NOMO-1 treated with DMSO at 0.1 percent for 48 hours (cell line): ENCODE results near the gene ABHD17C.
A peak's percentile ranks its signal among the peaks of the same experiment; 100 is the strongest.
"Not testable (repeated sequence)": the region's sequence is repeated elsewhere in the genome, so short reads cannot be mapped to it uniquely, and the experiment has no call there.

Source experiments
- DNase-seq: peaks from one replicate; lab custom pipeline; 2025; ENCODE audit not compliant: unreplicated experiment; lab: John Stamatoyannopoulos, UW

Gene ABHD17C

GRCh38 chr15:80695099-80695910 is at the start of gene ABHD17C:
Gene ABHD17C, plus strand, starts transcription at chr15:80695310. Its CDS starts 120 bp downstream, at chr15:80695430.
- DNase-seq, result peak; percentile 43

DNA sequence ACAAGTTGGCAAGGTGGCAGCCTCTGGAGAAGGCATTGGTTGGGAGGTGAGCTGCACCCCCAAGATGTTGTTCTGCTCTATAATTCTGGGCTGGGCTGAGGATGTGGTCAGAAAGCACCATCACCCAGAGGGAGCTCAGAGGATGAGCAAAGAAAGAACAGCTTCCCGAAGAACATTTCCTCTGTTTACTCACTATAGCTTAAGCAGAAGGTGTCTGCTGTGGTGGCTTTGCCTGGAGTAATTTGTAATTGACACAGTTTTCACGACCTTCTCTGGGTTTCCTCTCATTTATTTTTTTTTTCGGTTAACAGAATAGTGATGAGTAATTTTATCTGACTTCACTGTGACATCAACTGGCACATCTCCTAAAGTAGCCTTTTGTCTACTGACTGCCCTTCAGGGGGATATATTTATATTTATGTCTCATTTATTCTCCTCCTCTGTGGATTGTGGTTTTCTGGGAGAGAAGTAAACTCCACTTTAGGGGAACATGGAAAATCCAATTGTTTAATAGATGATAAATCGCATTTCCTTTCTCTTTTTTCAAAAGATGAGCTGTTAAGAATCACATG is 49.5 kb upstream of the ABHD17C start:
- DNase-seq, result peak; percentile 19

DNA sequence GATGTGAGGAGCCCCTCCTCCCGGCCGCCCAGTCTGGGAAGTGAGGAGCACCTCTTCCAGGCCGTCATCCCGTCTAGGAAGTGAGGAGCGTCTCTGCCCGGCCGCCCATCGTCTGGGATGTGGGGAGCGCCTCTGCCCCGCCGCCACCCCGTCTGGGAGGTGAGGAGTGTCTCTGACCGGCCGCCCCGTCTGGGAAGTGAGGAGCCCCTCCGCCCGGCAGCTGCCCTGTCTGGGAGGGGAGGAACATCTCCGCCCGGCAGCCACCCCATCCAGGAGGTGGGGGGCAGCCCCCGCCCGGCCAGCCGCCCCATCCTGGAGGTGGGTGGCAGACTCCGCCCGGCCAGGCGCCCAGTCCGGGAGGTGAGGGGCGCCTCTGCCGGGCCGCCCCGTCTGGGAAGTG is 47.7 kb upstream of the ABHD17C start:
- not testable (repeated sequence) for DNase-seq

DNA sequence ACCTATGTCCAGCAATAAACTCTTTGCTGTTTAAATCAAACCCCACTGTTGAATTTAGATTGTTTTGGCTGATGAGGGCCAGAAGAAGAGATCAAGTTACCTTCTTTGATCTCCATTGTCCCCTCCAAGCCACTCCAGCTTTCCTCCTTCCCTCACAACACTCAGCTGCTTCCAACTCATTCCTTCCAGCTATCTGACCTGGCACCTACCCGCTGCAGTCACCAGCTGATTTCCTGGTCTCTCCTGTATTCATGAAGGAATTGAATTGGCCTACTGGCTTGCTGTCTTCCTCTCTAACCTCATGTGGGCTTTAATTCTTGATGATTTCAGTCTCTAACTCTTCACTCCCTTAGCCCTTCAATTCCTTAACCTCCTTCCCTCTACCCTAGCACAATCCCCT is 40.8 kb upstream of the ABHD17C start:
- DNase-seq, result no peak

- DNase-seq, result no peak
These were observed 35.7 kb upstream of the ABHD17C start for GRCh38 chr15:80659375-80659774.

- DNase-seq, result no peak
These were observed 35.0 kb upstream of the ABHD17C start for GRCh38 chr15:80660119-80660518.

GRCh38 chr15:80662129-80662528 is 33.0 kb upstream of the ABHD17C start:
- DNase-seq, result peak; percentile 78

DNA sequence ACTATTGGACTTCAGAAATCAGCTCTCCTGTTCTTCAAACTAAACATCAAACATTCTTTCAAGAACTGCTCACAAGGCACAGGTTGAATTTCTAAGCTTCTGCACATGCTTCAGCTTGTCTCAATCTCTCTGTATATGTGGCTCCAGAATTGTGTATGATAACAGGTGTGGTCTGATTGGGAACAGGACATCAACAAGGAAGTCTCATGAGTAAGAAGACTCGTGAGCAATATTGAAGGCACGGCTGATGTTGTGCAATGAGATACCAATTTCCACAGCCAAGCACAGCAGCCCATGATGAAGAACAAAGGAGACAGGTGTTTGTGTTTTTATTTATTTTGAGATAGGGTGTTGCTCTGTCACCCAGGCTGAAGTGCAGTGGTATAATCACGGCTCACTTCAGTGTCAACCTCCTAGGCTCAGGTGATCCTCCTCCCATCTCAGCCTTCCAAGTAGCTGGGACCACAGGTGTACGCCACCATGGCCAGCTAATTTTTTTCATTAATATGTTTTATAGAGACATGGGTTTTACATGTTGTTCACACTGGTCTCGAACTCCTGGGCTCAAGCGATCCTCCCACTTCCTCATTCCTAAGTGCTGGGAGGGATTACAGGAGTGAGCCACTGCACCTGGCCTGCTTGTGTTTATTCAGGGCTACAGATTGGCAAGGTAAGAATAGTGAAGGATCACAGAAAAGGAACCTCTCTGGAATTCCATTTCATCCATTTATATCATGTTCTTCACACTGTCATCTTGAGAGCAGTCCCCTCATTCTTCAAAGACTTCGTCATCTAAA is 32.2 kb upstream of the ABHD17C start:
- no peak for DNase-seq

DNA sequence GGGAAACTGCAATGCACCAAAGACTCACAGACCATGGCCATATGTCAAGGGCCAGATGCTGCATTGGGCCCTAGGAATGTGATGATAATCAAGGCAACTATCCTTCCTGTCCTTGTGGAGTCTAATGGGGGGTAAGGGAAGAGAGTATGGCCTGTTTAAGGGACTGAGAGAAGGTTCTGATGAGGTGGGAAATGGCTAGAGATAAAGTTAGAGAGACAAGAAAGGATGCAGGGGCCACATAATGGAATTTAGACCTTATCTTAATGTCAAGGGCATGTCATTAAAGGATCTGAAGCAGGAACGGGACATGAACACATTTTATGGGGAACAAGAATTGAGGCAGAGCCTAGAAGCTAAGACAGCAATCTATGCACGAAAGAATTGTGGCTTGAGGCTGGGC is 30.0 kb upstream of the ABHD17C start:
- DNase-seq, result no peak

GRCh38 chr15:80667936-80668335 is 27.2 kb upstream of the ABHD17C start:
- no peak for DNase-seq

DNA sequence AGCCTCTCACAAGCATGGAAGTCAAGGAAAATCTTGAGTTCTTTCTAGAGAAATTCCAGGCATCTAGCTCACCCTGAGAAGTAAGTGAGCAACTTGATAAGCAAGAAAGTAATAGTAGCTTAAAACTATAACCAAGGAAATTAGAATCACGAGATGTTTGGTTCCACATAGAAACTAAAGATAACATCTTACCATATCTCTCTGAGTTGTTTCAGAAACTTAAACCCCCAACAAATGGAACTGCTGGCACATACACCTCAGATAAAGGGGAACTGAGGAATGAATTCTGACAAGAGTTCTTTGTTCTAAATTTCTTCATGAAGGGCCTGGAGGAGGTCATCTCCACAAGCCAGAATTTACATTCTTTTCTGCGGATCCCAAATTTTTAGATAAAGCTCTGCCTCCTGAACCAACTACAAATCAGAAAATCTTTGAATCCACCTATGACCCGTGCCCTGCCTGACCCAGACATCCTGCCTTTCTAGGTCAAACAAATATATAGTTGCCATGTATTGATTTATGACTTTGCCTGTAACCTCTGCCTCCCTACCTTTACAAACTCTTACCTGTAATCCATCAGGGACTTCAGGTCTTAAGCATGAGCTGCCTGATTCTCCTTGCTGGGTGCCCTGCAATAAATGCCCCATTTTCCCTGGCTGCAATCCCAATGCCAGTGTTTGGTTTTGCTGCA is 26.4 kb upstream of the ABHD17C start:
- DNase-seq, result no peak

GRCh38 chr15:80669663-80670273 is 25.3 kb upstream of the ABHD17C start:
- DNase-seq, result no peak

GRCh38 chr15:80673561-80674244 is 21.4 kb upstream of the ABHD17C start:
- DNase-seq, result no peak

DNA sequence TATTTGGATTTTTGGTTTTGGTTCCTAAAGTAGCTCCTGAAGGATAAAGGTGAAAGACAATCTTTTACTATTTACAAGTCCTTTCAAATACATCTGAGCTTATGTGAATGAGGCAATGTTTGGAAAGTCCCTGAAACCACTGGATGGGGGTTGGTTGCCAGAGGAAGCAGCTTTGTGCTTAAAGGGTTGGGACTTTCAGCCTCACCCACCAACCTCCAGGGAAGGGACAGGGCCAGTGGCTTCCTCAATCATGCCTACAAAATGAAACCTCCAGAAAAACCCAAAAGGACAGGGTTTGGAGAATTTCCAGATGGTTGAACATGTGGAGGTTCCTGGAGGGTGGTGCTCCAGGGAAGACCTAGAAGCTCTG is 20.9 kb upstream of the ABHD17C start:
- DNase-seq, result peak; percentile 28

DNA sequence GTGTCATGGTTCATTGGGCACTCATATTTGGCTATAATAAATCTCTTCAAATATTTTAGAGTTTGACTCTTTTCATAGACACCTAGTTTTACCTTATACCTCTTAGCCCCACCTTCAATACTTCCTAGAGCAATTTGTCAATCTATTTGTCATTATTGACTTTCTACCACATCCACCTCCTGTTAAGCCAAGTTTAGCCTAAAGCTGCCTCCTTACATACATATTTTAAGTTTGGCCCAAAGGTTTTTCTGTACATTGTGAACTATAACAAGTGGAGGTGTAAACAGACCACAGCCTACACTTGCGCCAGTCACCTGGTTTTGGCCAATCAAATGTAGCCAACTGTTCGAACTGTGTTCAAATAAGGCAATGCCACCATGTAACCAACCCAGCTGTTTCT is 18.1 kb upstream of the ABHD17C start:
- no peak for DNase-seq

GRCh38 chr15:80679167-80679803 is 15.8 kb upstream of the ABHD17C start:
- DNase-seq, result no peak

- DNase-seq, result no peak
These were observed 15.3 kb upstream of the ABHD17C start for GRCh38 chr15:80679804-80680175.

GRCh38 chr15:80682201-80682600 is 12.9 kb upstream of the ABHD17C start:
- no peak for DNase-seq

- DNase-seq, result no peak
These were observed 10.4 kb upstream of the ABHD17C start for GRCh38 chr15:80684697-80685096.

- no peak for DNase-seq
These were observed 9.5 kb upstream of the ABHD17C start for GRCh38 chr15:80685628-80686027.
